Left ventricle myocardium superior (tissue), 1 donor: Measurements from ENCODE around the gene BZW1. TPM values are rescaled to one million over a fixed set of nuclear protein-coding genes. Genes with fewer than 3 reads are reported as not detected.

ENCODE experiments used
- ATAC-seq: fragments of 200-7000 bp; cut with Tn5 transposase; one replicate; pipeline ENCODE4 v1.9.1; 2020; ENCODE audit warnings: mild to moderate bottlenecking, moderate library complexity
- DNase-seq: peaks from one replicate; pipeline ENCODE4 v3.0.0-alpha.2; 2020
- intact Hi-C: fragments of 100-400 bp; cut with micrococcal nuclease; formaldehyde crosslinking; loops from one replicate; pipeline ENCODE4 v1.11.0; 2022
- long read RNA-seq: library from polyadenylated mRNA; unstranded; transcript quantifications from one replicate; pipeline ENCODE4 v2.0.0, GENCODE V29; 2021
- total RNA-seq: library from RNA; stranded (reverse); fragmentation: NEBNext Ultra II Directional; extraction: Animal tissue kit (Norgen Biotek cat#: 25700); gene quantifications from one replicate; pipeline ENCODE4 v1.2.1, GENCODE V29; 2021
- donor health status: DM: no; HTN: yes; CAD: no; lungs with severe emphysema.

Gene BZW1
- 71.2 TPM for total RNA-seq
- long read RNA-seq, full-length matches to known transcripts: 68 of 92 reads
- long read RNA-seq, partial matches to known transcripts: 3 of 92 reads
- long read RNA-seq, other reads (novel, unspliced or antisense): 21 of 92 reads

- intact Hi-C loops: loop anchor here (5.0 kb wide), 1 partner anchor 99 kb away; no protein-coding TSS in a partner anchor
- DNase-seq (peak; percentile 96), ATAC-seq (peak; percentile 93)
These were observed at the start of gene BZW1 for GRCh38 chr2:200811333-200812121. Gene BZW1 (plus strand): TSS chr2:200811910. CDS start chr2:200813218, 1,308 bp downstream.

DNA sequence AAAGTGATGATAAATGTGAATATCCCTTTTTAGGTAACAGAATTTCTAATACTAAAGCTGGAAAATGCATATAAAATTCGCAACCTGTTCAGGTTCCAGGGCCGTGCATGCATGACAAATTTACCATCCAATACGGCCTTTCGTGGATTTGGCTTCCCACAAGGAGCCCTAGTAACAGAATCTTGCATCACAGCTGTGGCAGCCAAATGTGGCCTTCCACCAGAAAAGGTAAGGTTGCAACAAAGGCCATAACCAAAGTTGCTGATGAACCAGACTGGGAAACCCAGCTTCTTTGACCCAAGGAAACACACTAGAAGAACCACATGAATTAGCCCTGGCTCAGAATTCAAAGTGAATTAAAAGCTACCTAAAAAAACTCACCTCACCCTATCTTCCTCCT is 49.6 kb upstream of the BZW1 start:
- intact Hi-C loops: no loop called here
- no peak for ATAC-seq

GRCh38 chr2:200763422-200763821 is 48.3 kb upstream of the BZW1 start:
- ATAC-seq (no peak), DNase-seq (no peak)
- intact Hi-C loops: no loop called here

More for the DNA sequence above, 49.6 kb upstream of the BZW1 start:
- DNase-seq: no peak

DNA sequence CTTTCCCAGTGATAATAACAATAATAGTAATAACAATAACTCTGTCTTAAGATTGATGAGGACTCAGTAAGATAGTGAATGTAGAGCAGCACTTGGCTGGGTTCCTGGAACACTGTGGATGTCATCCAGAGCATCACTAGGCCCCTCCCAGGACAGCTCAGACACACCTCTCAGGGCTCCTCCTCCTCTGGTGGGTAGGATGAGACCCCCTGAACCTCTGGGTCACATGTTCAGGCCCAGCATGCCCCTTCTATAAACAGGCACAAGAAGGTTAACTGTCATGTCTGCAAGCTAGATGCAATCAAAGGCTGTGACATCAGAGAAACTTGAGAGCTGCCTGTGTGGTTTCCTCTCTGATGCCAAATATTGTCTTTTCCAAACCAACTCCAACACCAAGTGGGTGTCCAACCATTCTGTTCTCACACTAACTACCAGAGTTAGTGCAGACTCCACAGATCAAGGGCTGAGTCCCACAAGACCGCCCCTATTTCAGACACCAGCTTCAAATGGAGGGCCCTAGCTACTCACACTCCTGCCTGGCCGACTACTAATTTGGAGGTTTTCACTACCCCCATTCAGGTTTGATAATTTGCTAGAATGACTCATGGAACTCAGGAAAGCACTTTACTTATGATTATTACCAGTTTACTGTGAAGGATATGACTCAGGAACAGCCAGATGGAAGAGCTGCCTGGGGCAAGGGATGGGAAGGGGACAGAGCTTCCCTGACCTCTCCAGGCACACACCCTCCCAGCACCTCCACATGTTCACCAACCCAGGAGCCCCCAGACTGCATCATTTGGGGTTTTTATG is 46.4 kb upstream of the BZW1 start:
- DNase-seq (no peak), ATAC-seq (peak; percentile 53)
- intact Hi-C loops: no loop called here

GRCh38 chr2:200765995-200766660 is 45.6 kb upstream of the BZW1 start:
- peak; percentile 97 for ATAC-seq
- no peak for DNase-seq
- intact Hi-C loops: no loop called here

- no peak for DNase-seq
- intact Hi-C loops: no loop called here
- ATAC-seq: no peak
These were observed 44.4 kb upstream of the BZW1 start for GRCh38 chr2:200767111-200767885.

DNA sequence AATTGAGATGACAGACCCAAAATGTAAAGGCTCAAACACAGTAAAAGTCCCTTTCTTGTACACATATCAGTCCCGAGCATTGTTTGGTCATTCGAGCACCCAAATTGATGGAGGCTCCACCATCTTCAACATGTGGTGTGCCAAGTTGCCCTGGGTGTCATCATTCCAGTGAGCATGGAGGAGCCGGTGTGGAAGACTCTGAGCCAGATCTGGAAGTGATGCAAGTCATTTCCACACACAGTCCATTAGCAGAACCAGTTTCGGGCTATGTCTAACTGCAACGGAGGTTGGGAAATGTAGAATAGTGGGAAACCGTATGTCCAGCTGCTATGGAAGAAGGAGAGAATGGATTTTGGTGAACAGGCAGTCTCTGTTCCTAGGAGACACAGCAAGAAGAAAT is 40.9 kb upstream of the BZW1 start:
- intact Hi-C loops: no loop called here
- ATAC-seq (no peak), DNase-seq (no peak)

DNA sequence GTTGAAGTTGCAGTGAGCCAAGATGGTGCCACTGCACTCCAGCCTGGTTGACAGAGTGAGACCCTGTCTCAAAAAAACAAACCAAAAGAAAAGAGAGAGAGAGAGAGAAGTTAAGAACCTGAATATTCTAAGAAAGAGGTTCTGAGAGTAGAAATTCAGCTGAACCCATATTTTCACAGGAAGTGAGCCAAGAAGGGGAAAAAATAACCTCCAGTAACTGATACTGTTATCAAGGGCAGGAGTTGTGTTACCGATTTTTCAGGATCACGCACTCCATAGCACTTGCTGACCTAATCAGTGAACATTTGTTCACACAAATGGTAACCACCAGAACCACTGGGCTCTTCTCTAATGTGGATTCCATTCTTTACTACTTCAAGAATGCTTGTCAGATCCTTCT is 39.1 kb upstream of the BZW1 start:
- ATAC-seq: no peak
- no peak for DNase-seq
- intact Hi-C loops: no loop called here

GRCh38 chr2:200773083-200773482 is 38.6 kb upstream of the BZW1 start:
- DNase-seq (no peak), ATAC-seq (no peak)
- intact Hi-C loops: no loop called here

DNA sequence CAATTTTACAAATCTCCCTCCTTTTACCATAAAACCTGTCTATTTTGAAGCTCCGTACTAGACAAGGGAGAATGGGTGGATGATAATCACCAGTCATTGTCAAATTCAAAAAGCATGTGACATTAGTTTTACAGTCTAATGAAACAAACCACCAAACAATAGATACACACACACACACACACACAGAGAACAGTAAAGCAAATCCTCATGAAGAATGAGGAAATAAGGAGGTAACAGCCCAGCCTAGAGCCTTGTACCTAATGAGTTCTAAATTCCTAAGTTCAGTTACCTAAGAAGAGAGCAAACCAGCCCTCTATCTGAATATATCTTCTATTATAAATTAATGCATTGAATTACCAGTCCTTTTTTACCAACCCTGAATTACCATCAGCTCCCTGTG is 36.8 kb upstream of the BZW1 start:
- DNase-seq (no peak), ATAC-seq (no peak)
- intact Hi-C loops: no loop called here

DNA sequence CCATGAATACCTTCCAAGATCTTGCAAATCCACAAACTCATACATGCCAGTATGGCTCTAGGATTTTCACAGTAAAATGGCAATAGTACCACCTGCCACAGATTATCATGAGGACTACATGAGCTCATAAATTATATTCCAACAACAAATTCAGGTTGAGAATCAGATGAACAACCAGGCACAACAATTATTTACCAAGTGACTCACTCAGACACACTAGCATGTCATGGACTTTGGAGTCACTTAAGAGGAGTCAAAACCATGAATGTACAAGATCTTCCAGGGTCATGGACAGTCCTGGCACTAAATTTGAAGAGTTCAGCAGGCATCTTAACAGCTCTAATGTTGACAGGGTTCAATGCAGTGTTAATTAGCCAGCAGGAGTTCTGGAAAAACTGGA is 34.4 kb upstream of the BZW1 start:
- no peak for DNase-seq
- intact Hi-C loops: no loop called here
- no peak for ATAC-seq

DNA sequence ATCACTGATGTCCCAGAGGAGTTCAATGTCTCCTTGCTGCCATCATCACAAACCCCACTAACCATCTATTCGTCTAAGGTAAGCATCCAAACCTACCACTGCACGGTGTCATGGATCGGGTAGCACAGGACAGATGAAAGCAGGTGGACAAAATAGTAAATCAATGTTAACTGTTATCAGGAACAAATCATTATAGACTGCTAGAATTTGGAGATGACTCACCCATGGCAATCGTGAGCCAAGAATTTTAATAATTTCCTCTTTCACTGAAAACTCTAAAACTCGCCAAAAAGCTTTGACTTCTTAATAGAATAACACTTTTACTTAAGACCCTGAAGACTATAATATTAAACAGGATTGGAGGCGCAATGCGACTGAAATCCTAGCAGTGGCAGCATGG is 33.7 kb upstream of the BZW1 start:
- DNase-seq: no peak
- ATAC-seq: peak; percentile 43
- intact Hi-C loops: no loop called here

- intact Hi-C loops: no loop called here
- ATAC-seq (no peak), DNase-seq (no peak)
These were observed 32.5 kb upstream of the BZW1 start for GRCh38 chr2:200779214-200779613.

DNA sequence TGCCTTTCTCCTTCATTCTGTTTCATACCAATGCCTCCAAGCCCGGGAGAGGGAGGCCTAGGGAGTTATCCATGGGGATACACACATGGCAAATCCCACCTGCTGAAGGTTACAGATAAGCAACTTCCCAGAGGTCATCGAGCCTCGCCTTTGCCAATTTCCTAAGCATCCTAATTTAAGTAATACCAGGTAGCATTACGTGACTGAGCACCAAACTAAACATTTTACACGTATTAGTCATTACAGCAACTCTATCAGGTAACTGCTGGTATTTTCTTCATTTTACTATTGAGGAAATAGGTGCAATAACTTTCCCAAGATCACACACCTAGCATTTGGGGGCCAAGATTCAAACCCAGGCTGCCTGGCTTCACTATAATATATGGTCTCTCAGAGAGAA is 30.1 kb upstream of the BZW1 start:
- intact Hi-C loops: no loop called here
- DNase-seq: no peak
- no peak for ATAC-seq

GRCh38 chr2:200782251-200782650 is 29.5 kb upstream of the BZW1 start:
- ATAC-seq (peak; percentile 22), DNase-seq (no peak)
- intact Hi-C loops: no loop called here

GRCh38 chr2:200784215-200784614 is 27.5 kb upstream of the BZW1 start:
- no peak for DNase-seq
- ATAC-seq: no peak
- intact Hi-C loops: no loop called here

- no peak for DNase-seq
- intact Hi-C loops: no loop called here
- no peak for ATAC-seq
These were observed 25.3 kb upstream of the BZW1 start for GRCh38 chr2:200786423-200786822.

- DNase-seq (no peak), ATAC-seq (peak; percentile 27)
- intact Hi-C loops: no loop called here
These were observed 24.9 kb upstream of the BZW1 start for GRCh38 chr2:200786826-200787225.
